NCI-H524 treated with DMSO at 0.1 percent for 48 hours (cell line): ENCODE measurements around the gene NLRP9.

Source experiments
- DNase-seq: peaks from one replicate; lab custom pipeline; 2025; lab: John Stamatoyannopoulos, UW

Gene NLRP9

DNA sequence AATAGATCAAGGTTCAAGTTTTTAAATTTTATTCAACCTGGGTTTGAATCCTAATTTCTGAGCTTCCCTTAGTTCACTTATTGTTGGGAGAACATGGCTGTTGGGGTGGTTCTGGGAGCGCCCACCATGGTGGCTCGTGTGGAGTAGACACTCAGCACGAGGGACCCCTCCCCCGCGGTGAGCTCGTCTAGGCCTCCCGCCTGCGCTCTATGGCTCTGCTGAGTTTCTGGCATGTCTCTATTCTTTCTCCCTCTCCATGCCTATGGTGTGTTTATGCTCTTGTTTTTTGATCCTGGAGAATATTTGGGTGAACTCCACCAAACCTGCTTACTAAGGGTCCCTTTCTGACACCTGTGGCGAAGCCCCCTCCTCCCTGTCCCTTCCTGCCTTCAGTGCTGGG, 64.7 kb downstream of the NLRP9 start:
- DNase-seq: no peak

DNA sequence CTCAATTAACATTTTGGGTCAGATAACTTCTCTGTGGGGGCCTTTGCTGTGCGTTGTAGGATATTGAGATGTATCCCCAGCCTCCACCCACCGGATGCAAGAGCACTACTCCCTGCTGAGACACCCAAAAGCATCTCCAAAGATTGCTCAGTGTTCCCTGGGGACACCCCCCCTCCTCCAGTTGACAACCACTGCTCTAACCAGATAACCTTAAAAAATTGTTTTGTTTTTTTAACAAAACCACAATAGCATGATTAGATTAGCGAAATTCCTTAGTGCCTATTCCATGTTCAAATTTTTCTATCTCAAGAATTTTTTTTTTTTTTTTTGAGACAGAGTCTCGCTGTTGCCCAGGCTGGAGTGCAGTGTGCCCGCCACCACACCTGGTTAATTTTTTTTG, 65.8 kb downstream of the NLRP9 start:
- DNase-seq: no peak

DNA sequence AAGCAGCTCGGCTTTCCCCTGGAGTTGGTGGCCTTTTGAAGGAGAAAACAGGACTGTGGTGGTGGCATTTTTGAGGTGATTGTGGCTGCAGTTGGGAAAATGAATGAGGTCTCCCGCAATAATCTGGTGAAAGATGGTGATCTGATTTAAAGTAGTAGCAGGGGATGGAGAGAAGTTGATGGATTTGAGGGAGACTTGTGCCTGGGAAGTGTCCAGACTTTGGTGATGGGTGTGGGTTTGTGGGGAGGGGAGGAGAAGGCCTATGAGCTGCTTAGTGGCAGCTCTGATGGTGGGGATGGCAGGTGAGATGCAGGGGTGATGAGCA, 67.2 kb downstream of the NLRP9 start:
- DNase-seq: no peak

DNA sequence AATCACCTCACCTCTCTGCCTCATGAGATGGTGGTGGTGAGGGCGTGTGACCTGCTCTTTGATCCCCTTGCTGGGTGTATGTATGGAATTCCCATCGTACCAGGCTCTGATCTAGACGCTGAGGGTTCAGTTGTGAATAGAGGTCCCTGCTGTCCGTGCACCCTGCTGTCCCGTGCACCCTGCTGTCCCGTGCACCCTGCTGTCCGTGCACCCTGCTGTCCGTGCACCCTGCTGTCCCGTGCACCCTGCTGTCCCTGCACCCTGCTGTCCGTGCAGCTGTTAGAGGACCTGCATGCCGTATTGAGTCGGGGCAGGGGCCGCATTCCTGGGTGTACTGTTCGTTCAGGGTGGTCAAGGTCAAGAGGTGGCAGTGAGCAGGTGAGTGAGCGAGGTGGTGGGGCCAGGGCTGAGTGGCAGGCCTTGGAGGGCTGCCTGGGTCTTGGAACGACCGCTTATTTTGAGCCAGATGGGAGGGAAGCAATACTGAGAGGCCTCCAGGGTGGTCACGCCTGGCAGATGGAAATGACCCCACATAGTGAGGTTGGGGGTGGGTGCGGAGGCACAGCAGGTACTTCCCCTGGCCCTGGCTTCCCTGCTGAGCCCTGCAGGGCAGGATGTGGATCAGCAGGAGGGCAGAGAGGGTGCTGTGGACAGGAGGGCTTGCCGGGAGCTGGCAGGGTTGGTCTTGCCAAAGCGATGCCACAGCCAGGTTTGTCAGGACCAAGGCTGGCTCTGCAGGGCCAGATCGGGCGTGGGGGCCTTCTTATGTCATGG, 67.7 kb downstream of the NLRP9 start:
- no peak for DNase-seq

DNA sequence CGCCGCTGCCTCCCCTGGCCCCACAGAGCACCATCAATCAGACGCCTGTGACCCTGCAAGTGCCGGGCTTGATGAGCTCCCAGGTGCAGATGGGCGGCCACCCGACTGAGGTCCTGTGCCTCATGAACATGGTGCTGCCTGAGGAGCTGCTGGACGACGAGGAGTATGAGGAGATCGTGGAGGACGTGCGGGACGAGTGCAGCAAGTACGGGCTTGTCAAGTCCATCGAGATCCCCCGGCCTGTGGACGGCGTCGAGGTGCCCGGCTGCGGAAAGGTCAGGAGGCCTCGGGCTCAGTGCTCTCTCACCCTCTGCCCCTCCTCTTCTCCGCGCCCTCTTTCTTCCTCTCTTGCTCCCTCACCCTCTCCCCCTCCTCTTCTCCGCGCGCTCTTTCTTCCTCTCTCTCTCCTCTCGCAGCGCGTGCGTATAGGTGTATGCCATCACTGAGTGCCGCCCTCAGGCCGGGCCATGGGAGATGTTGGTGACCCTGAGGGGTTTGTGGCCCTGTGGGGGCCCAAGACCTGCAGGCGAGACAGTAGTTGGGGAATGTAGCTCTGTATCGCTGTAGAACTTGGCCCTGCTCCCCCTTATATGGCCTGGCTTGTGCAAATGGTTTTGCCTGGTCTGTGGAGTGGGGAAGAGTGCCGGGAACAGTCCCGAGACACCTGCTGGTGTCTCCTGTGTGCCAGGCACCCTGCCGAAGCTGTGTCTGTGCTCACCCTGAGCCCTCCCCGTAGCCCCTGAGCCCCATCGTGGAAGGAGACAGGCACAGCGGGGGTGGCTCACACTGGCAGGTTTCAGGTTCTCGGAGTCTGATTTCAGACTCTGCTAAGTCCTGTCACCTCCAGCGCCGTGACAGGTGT, 68.6 kb downstream of the NLRP9 start:
- DNase-seq: no peak

DNA sequence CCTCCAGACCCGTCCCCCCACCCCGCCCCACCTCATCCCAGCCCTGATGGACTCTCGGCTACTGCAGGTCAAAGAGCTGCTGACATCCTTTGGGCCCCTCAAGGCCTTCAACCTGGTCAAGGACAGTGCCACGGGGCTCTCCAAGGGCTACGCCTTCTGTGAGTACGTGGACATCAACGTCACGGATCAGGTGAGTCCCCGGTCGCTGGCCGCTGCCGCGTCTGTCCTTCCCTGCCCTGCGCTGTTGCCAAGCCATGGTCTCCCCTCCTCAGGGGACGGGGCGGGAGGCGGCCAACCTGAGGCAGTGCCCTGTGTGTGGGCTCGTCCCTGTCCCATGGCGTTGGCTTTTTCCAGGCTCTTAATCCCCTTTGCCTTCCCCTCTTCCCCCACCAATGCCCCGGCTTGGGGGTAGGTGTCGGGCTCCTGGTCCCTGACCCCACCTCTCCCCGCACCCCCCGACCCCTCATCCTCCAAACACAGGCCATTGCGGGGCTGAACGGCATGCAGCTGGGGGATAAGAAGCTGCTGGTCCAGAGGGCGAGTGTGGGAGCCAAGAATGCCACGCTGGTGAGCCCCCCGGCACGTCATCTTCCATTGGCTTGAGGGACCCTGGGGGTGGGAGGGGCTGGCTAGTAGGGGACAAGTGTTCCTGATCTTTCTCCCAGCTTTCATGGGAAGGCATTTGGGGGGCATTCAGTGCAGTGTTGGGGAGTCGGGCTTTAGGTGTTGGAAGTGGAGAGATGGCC, 69.4 kb downstream of the NLRP9 start:
- no peak for DNase-seq

DNA sequence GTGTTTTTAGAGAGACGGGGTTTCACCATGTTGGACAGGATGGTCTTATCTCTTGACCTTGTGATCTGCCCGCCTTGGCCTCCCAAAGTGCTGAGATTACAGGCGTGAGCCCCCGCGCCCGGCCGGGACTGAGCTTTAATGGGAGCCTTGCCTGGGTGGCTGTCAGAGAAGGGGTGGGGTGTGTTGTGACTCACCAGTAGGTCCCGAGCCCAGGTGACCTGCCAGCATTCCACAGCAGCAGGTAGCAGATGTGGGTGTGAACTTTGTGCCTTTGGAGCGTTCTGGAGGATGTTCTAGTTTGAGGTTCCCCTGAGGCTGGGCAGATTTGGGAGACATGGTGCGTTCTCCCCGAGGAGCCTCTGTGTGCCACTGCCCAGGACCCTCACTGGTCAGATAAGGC, 70.2 kb downstream of the NLRP9 start:
- no peak for DNase-seq

DNA sequence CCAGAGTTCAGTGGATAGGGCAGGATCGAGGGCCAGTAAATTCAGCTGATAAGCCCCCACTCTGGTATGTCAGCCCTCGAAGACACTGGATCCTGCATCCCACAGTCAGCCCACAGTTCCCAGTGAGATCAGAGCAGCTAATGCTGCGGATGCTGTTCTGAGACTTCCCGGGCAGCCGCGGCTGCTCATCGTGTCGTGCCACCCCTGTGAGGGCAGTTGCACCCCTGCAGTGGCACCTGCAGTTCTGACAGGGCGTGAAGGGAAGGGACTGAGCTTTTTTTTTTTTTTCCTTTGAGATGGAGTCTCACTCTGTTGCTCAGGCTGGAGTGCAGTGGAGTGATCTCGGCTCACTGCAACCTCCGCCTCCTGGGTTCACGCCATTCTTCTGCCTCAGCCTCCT, 70.7 kb downstream of the NLRP9 start:
- DNase-seq: no peak

DNA sequence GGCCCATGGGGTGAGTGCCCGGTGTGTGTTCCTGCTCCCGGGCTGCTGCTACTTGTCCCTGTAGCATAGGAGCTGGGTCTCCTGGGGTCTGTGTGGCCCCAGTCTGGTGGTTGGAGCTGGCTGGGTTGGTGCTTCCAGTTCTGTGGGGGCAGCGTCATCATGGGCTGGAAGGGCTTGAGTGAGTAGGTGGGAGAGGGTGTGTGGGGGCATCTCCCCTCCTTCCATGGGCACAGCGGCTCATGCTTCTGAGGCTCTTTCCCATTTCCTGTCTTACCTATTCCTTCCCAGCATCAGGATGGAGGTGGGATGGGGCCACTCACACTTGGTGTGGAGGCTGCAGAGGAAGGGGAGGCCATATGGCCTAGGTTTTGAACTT, 71.2 kb downstream of the NLRP9 start:
- no peak for DNase-seq

DNA sequence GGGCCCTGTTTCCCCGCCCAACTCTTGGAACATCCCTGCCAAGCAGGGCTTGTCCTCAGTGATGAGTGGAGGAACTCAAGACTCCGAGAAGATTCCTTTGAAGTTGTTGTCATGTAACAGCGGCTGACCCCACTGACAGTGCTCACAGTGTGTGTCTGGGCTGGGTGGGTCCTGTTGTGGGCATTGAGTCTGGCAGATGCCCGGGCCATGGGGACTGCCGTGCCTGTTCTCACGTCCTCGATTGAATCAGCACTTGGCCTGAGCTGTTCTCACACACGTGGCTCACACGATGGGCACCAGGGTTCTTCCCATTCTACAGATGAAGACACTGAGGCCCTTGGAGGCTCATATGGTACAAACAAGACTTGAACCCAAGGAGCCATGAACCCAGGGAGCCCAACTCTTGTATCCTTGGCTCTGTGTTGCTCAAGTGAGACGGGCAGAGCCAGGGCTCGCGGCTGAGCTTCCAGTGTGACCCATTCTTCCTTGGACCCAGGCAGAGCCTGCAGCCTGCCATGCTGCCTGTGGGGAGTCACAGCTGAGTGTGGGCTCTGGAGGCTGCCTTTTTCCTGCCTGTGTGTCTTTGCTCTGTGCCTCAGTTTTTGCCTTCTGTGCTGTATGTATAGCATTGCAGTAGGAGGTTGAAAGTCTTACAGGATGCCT, 71.7 kb downstream of the NLRP9 start:
- no peak for DNase-seq

DNA sequence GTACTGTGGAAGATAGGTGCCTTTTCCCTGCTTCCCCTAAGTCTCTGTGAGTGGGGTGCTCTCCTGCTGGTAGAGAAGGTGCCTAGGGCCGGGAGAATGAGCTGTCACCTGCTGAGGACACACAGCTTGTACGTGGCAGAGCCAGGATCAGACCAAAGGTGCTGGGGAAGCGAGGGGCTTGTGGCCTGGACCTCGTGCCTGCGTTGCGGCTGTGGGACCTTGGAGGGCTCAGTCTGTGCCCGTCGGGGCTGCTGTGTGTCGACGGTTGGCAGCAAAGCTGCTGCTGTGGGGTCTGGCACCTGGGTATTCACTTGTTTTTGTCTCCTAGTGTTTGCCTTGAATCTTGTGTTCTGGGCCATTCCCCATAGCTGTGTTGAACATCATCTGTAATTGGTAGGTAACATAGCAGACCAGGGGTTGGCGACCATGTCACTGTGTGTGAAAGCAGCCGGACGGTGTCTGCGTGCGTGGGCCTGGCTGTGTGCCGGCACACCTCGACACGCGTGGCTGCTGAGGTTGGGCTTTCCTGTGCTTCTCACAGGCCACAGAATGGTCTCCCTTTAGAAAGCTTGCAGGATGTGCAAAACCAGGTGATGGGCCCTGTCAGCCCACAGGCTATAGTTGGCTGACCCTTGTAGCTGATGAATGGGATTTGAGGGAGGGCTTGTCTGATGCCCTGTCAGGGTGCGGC, 74.2 kb downstream of the NLRP9 start:
- no peak for DNase-seq

DNA sequence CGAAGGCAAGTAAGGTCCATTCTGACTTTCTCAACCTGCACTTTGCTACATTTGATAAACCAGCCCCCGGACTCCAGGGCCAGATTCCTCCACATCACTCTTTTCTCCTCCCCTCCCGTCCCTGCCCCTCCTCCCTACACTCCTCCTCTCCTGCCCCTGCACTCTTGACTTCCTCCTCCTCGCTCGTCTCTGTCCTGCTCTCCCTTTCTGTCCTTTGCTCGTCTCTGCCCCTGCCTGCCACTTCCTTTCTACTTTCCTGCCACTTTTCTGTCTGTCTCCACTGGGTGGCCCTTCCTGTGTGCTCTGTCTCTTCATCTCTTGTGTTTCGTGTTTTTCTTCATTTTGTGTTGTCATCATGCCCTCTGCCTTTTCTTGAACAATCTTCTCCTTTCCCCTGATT, 76.4 kb downstream of the NLRP9 start:
- DNase-seq: no peak

DNA sequence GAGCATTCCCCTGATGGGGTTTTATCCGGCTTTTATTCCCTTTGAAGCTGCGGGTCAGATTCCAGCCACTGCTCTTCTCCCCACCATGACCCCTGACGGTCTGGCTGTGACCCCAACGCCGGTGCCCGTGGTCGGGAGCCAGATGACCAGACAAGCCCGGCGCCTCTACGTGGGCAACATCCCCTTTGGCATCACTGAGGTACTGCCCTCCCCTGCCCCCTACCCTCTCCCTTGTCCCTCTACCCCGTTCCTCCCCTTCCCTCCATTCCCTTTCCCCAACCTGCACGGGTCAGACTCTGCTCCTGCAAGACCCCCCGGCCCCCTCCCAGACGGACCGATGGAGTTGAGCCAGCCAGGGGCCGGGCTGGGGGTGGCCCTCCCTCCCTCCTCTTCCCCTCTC, 77.2 kb downstream of the NLRP9 start:
- no peak for DNase-seq

DNA sequence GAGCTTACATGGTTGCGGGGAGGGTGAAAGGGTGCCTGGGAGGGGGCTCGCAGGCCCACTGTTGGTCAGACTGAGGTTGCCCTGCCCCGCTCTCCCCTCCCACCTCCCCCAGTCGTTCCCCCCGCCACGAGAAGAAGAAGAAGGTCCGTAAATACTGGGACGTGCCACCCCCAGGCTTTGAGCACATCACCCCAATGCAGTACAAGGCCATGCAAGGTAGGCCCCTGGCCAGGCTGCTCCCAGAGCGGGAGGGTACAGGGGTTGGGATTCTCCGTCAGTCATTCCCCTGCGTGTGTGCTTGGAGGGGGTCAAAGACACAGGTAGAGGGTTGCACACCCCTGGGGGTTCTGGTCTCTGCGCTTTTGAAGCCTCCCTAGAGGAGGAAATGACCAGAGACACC, 77.8 kb downstream of the NLRP9 start:
- DNase-seq: no peak

DNA sequence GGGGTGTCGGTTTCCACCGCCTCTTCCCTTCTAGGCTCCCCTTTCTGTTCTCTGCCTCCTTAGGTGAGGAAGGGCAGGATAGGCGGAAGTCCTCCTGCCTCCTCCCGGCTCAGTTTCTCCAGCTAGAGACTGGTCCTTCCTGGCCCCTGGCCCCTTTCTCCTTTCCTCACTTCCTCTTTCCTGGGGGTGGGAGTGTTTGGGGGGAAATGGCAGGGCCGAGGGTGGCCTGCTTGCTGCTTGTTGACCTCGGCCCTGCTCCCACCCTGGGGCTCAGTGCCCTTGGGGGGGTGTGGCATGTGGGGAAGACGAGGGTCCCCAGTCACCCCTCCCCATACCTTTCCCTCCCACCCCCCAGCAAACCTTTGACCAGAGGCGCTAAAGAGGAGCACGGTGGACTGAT, 78.4 kb downstream of the NLRP9 start:
- no peak for DNase-seq

DNA sequence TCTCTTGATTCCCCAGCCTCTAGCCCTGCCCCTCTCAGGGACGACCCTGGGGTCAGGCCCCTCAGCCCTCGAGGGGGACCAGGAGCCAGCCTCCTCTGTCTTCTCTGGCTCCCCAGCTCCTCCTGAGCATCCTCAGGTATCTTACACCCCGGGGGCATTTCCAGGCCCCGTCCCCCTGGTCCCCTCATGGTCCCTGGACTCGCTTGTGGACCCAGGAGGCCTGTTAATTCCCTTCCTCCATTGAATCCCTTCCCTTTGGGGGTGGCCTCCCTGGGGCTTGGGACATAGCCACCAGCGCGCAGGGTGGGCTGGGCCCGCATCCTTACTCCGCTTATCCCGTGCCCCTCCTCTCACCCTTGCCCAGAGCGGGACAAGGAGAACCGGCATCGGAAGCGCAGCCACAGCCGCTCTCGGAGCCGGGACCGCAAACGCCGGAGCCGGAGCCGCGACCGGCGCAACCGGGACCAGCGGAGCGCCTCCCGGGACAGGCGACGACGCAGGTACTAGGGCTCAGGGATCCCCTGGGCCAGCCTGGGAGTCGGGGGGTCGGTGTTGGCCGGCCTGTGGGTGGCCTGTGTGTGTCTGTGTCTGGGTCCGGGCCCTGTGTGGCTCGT, 79.2 kb downstream of the NLRP9 start:
- no peak for DNase-seq
